Right lobe of liver (tissue), 4 donors: Measurements from ENCODE around the gene ELF2.

Experiments used
- CTCF ChIP-seq, 4 donors: fragments of 200-600 bp in 3 of 4; fragments of 450-650 bp in 1 of 4; IDR thresholded peaks; one replicate each; pipeline versions ENCODE4 v1.5.1 to v1.8.0; 2016 to 2022; ENCODE audit warnings: antibody characterized with exemption in 4 of 4, mild to moderate bottlenecking in 2 of 4
- POLR2A ChIP-seq: fragments of 450-650 bp; IDR thresholded peaks from one replicate; pipeline ENCODE4 v1.6.1; 2017; ENCODE audit warnings: antibody characterized with exemption, mild to moderate bottlenecking
- donor health status: DM: no; HTN: no; CAD: no.
- donor health status: DM: no; HTN: no; CAD: no.
- donor health status: DM: no; HTN: yes; CAD: no.

DNA sequence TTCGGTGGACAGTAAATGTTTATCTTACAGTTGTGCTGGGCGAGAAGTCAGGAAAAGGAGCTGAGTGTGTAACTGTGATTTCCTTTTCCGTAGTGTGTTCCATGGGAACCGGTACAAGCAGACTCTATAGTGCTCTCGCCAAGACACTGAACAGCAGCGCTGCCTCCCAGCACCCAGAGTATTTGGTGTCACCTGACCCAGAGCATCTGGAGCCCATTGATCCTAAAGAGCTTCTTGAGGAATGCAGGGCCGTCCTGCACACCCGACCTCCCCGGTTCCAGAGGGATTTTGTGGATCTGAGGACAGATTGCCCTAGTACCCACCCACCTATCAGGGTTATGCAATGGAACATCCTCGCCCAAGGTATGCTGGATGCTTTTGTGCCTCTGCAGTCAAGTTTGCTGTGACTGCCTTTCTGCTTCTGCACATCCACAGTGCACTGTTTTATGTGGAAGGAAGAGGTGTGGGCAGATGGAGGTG, 134.0 kb downstream of the ELF2 start:
- TF ChIP-seq CTCF (IDR thresholded peaks at IDR 0.05) (no peak), POLR2A (no peak)
